GM12878 (cell line): ENCODE measurements around the gene PAX1. TPM values are rescaled to one million over a fixed set of nuclear protein-coding genes. Genes with fewer than 3 reads are reported as not detected.

Source experiments
- ATAC-seq: fragments of 200-7000 bp; cut with Tn5 transposase; 3 replicates; pipeline ENCODE4 v1.9.1; 2020; ENCODE audit warnings: mild to moderate bottlenecking, moderate library complexity
- BruUV-seq: library from RNA; stranded (reverse); fragments of 400-500 nt; replicated peaks from 2 replicates; lab custom pipeline; 2021; lab: Mats Ljungman, UMichigan
- CTCF ChIA-PET: fragments of 300-600 bp; sonication (Branson Sonifier 250); formaldehyde crosslinking; extraction: SDS; loops from one replicate; lab custom pipeline; 2021; ENCODE audit warnings: inconsistent platforms; lab: Yijun Ruan, JAX
- POLR2A ChIA-PET: fragments of 350-600 bp; formaldehyde crosslinking; extraction: SDS; loops from one replicate; lab custom pipeline; 2021; ENCODE audit warnings: inconsistent platforms; lab: Charles Lee
- RAD21 ChIA-PET: fragments of 300-600 bp; sonication (Branson Sonifier 250); formaldehyde crosslinking; loops from one replicate; lab custom pipeline; 2023; ENCODE audit warnings: antibody characterized with exemption; ENCODE audit not compliant: unreplicated experiment; lab: Charles Lee
- SMC1A ChIA-PET: fragments of 300-600 bp; sonication (Branson Sonifier 250); formaldehyde crosslinking; loops from one replicate; lab custom pipeline; 2023; ENCODE audit not compliant: unreplicated experiment, uncharacterized antibody; lab: Charles Lee
- DNase-seq: peaks from one replicate; pipeline ENCODE4 v3.0.0-alpha.2; 2011; ENCODE audit warnings: low read depth, low spot score
- FAIRE-seq: peaks from 3 replicates; lab custom pipeline; 2011; peaks lifted over from hg19 to GRCh38; lab: Jason Lieb, UNC
- H2AFZ ChIP-seq: 2 replicates; pipeline ENCODE4 v1.6.0; 2011; ENCODE audit warnings: low read depth, low read length, control low read depth; ENCODE audit not compliant: control insufficient read depth
- H3K27ac ChIP-seq: 2 replicates; pipeline ENCODE4 v1.5.1; 2011; ENCODE audit warnings: control low read depth; ENCODE audit not compliant: control insufficient read depth, insufficient read depth
- H3K27me3 ChIP-seq, 2 experiments: replicated peaks in 1 of 2; 2 replicates each; pipeline versions ENCODE4 v1.6.0 to v1.6.1; 2011; ENCODE audit warnings: low read length in 1 of 2; ENCODE audit not compliant: control insufficient read depth in 2 of 2, insufficient read depth in 2 of 2
- H3K36me3 ChIP-seq, 2 experiments: 2 replicates each; pipeline ENCODE4 v1.5.1; 2011; ENCODE audit warnings: low read length in 1 of 2; ENCODE audit not compliant: control insufficient read depth in 2 of 2, insufficient read depth in 2 of 2
- H3K4me1 ChIP-seq: 2 replicates; pipeline ENCODE4 v1.6.1; 2011; ENCODE audit warnings: mild to moderate bottlenecking, low read length, moderate library complexity, mixed read lengths; ENCODE audit not compliant: control insufficient read depth, insufficient read depth
- H3K4me2 ChIP-seq: 2 replicates; pipeline ENCODE4 v1.6.0; 2011; ENCODE audit warnings: control low read depth; ENCODE audit not compliant: control insufficient read depth, insufficient read depth
- H3K4me3 ChIP-seq: fragments of 200-600 bp; sonication (generic); 2 replicates; pipeline ENCODE4 v1.5.1; 2016
- H3K79me2 ChIP-seq: 2 replicates; pipeline ENCODE4 v1.6.0; 2011; ENCODE audit warnings: low read length; ENCODE audit not compliant: control insufficient read depth, insufficient read depth
- H3K9ac ChIP-seq: 2 replicates; pipeline ENCODE4 v1.8.0; 2011; ENCODE audit warnings: low read length, control low read depth, mixed read lengths; ENCODE audit not compliant: control insufficient read depth, insufficient read depth
- H3K9me3 ChIP-seq: replicated peaks from 3 replicates; pipeline ENCODE4 v1.5.1; 2011; ENCODE audit warnings: mild to moderate bottlenecking, low read length; ENCODE audit not compliant: control insufficient read depth, insufficient read depth
- H4K20me1 ChIP-seq: 2 replicates; pipeline ENCODE4 v1.6.0; 2011; ENCODE audit not compliant: control insufficient read depth, insufficient read depth
- CEBPB ChIP-seq, 2 experiments: fragments of 150-350 bp in 1 of 2; IDR thresholded peaks; 2 replicates each; pipeline ENCODE4 v1.6.1; 2012 to 2014; ENCODE audit warnings: low read depth in 2 of 2, low read length in 2 of 2, borderline replicate concordance in 1 of 2, inconsistent platforms in 1 of 2
- DPF2 ChIP-seq: fragments of 450-650 bp; IDR thresholded peaks from 2 replicates; pipeline ENCODE4 v1.6.1; 2017; ENCODE audit warnings: mild to moderate bottlenecking
- EZH2 ChIP-seq: IDR thresholded peaks from 2 replicates; pipeline ENCODE4 v1.6.1; 2012; ENCODE audit warnings: low read depth, mild to moderate bottlenecking, control low read depth, inconsistent platforms, low read length, borderline replicate concordance; ENCODE audit not compliant: control insufficient read depth
- MTA3 ChIP-seq: IDR thresholded peaks from 2 replicates; pipeline ENCODE4 v1.6.1; 2012; ENCODE audit warnings: low read length, inconsistent platforms, borderline replicate concordance
- NKRF ChIP-seq: fragments of 450-650 bp; conservative IDR thresholded peaks from 2 replicates; pipeline ENCODE4 v1.6.1; 2017; ENCODE audit warnings: mild to moderate bottlenecking, moderate library complexity
- RB1 ChIP-seq: fragments of 450-650 bp; formaldehyde crosslinking; IDR thresholded peaks from 2 replicates; pipeline ENCODE4 v1.6.1; 2017; ENCODE audit warnings: mild to moderate bottlenecking, borderline replicate concordance
- YY1 ChIP-seq: IDR thresholded peaks from 2 replicates; pipeline ENCODE4 v1.6.1; 2011; ENCODE audit warnings: low read depth, mild to moderate bottlenecking, low read length
- ZBTB40 ChIP-seq: fragments of 450-650 bp; IDR thresholded peaks from 2 replicates; pipeline ENCODE4 v1.6.1; 2016; ENCODE audit warnings: mild to moderate bottlenecking, moderate library complexity, borderline replicate concordance
- ZNF207 ChIP-seq: fragments of 450-650 bp; IDR thresholded peaks from 2 replicates; pipeline ENCODE4 v1.6.1; 2014; ENCODE audit warnings: antibody characterized with exemption, mild to moderate bottlenecking, borderline replicate concordance
- ZSCAN29 ChIP-seq: fragments of 450-650 bp; IDR thresholded peaks from 2 replicates; pipeline ENCODE4 v1.6.1; 2017; ENCODE audit warnings: mild to moderate bottlenecking, moderate library complexity
- WGBS: methylation state at CpG from one replicate; pipeline ENCODE4 v1.1.6; 2016; ENCODE audit warnings: low lambda C conversion rate; ENCODE audit not compliant: insufficient replicate concordance, insufficient coverage; ENCODE audit errors: missing lambda C conversion rate; 5-methylcytosine and 5-hydroxymethylcytosine counted together
- in situ Hi-C: fragments of 300-500 bp; cut with MboI; formaldehyde crosslinking; loops from 9 replicates; pipeline ENCODE4 v1.14.3; 2018; ENCODE audit warnings: mixed read lengths
- intact Hi-C: fragments of 100-400 bp; cut with micrococcal nuclease; formaldehyde crosslinking; loops from one replicate; pipeline ENCODE4 v1.14.2; 2022; ENCODE audit not compliant: unreplicated experiment
- polyA plus RNA-seq, 11 experiments: library from polyadenylated mRNA; depleted of rRNA in 4 of 11; unstranded in 6 of 11; stranded (reverse) in 5 of 11; fragments of >200 nt; fragmentation: Nextera tagmentation in 4 of 11; fragmentation: Illumina TruSeq in 1 of 11; extraction: Ambion mirVana in 4 of 11; extraction: Trizol in 1 of 11; gene quantifications; 1 replicate in 1 of 11; 2 replicates in 10 of 11; pipeline versions ENCODE4 v1.2.1 to v1.2.3, GENCODE V29; 2011 to 2016; ENCODE audit warnings: inconsistent platforms in 2 of 11, missing spikeins in 2 of 11, low read depth in 1 of 11
- total RNA-seq, 4 experiments: library from RNA; depleted of rRNA in 3 of 4; stranded (reverse); fragments of >200 nt in 3 of 4; fragmentation: Illumina TruSeq in 1 of 4; extraction: Trizol in 1 of 4; gene quantifications; 2 replicates each; pipeline versions ENCODE4 v1.2.1 to v1.2.3, GENCODE V29; 2013 to 2021

The PAX1 gene
- total and polyA plus RNA-seq, 10 of the 15 experiments (the other 5 are each of a cell fraction or from before 2014, with no cell fraction given) = not detected

GRCh38 chr20:21710863-21711431 is 5.5 kb downstream of the PAX1 start:
- CTCF ChIA-PET = interaction anchor here (2.0 kb wide), 1 partner anchor 9 kb away, joined by 7 read pairs; no protein-coding TSS in a partner anchor
- POLR2A ChIA-PET = no interaction called here
- no peak overlapping the region for H3K9ac ChIP-seq
- WGBS = 12% methylated on average over 5 of the region's 5 CpGs
- no TSS peak for BruUV-seq
- FAIRE-seq (no peak), DNase-seq (no peak), ATAC-seq (no peak)
- H4K20me1 ChIP-seq = no peaks in the 10 kb centered on the region
- intact Hi-C loops = no loop called here
- RAD21 ChIA-PET = no interaction called here
- H3K79me2 ChIP-seq = no peaks in the 10 kb centered on the region
- H2AFZ ChIP-seq = no peak overlapping the region
- H3K4me3 ChIP-seq = no peak overlapping the region
- no peaks in the 10 kb centered on the region for H3K36me3 ChIP-seq
- SMC1A ChIA-PET = interaction anchor here (0.6 to 1.0 kb wide), 3 partner anchors 9 to 66 kb away, joined by 3 to 4 read pairs (median 3); no protein-coding TSS in a partner anchor
- in situ Hi-C loops = no loop called here
- H3K4me1 ChIP-seq = no peaks in the 10 kb centered on the region
- no peak overlapping the region for H3K27ac ChIP-seq
- H3K4me2 ChIP-seq = no peak overlapping the region
- peaks cover 6 to 23% of the 10 kb centered on the region in 2 experiments for H3K27me3 ChIP-seq
- no peak for TF ChIP-seq RB1
- H3K9me3 ChIP-seq = no peaks in the 10 kb centered on the region; the same call in 2 of the 3 replicates

- RAD21 ChIA-PET = no interaction called here
- POLR2A ChIA-PET = no interaction called here
- intact Hi-C loops (no loop called here), in situ Hi-C loops (no loop called here)
- SMC1A ChIA-PET = no interaction called here
- Histone ChIP-seq H3K27me3 (peaks cover 6 to 20% of the 10 kb centered on the region in 2 experiments), H3K36me3 (no peaks in the 10 kb centered on the region), H2AFZ (no peak overlapping the region), H3K4me1 (no peaks in the 10 kb centered on the region), H3K9ac (no peak overlapping the region), H3K9me3 (no peaks in the 10 kb centered on the region), H3K27ac (no peak overlapping the region), H3K79me2 (no peaks in the 10 kb centered on the region), H4K20me1 (no peaks in the 10 kb centered on the region), H3K4me2 (no peak overlapping the region), H3K4me3 (no peak overlapping the region)
- FAIRE-seq (no peak), DNase-seq (no peak), ATAC-seq (no peak)
- CTCF ChIA-PET = no interaction called here
- no TSS peak for BruUV-seq
- WGBS = 14% methylated on average over 17 of the region's 17 CpGs
- no peak for TF ChIP-seq MTA3
- TF ChIP-seq ZSCAN29 = no peak
- no peak for TF ChIP-seq DPF2
- no peak for TF ChIP-seq YY1
- TF ChIP-seq ZNF207 = no peak
- no peak for TF ChIP-seq EZH2
- TF ChIP-seq ZBTB40 = no peak
- no peak for TF ChIP-seq NKRF
- TF ChIP-seq CEBPB (IDR thresholded peaks at IDR 0.05; ENCODE audit: borderline replicate concordance in 1 of 2, low read depth in 2 of 2, low read length in 2 of 2) = no peak
Measured at GRCh38 chr20:21712443-21713059, 7.1 kb downstream of the PAX1 start.
